ENCODE measurements around the gene CEACAM7.

GRCh38 chr19:41709951-41710645 is 22.0 kb upstream of the CEACAM7 start:
- TF ChIP-seq TAF1 (IDR thresholded peaks at IDR 0.05; ENCODE audit: low read depth, low read length) (no peak), POLR2A (IDR thresholded peaks at IDR 0.05; ENCODE audit: low read depth, low read length) (no peak), POLR2AphosphoS5 (IDR thresholded peaks at IDR 0.05; ENCODE audit: low read depth, low read length) (no peak), SPI1 (IDR thresholded peaks at IDR 0.05; ENCODE audit: low read depth, low read length) (no peak), POU2F2 (IDR thresholded peaks at IDR 0.05; ENCODE audit: low read depth, low read length) (no peak)

Measured in GM12891 (cell line).